ENCODE results near the gene HOXA7.

DNA sequence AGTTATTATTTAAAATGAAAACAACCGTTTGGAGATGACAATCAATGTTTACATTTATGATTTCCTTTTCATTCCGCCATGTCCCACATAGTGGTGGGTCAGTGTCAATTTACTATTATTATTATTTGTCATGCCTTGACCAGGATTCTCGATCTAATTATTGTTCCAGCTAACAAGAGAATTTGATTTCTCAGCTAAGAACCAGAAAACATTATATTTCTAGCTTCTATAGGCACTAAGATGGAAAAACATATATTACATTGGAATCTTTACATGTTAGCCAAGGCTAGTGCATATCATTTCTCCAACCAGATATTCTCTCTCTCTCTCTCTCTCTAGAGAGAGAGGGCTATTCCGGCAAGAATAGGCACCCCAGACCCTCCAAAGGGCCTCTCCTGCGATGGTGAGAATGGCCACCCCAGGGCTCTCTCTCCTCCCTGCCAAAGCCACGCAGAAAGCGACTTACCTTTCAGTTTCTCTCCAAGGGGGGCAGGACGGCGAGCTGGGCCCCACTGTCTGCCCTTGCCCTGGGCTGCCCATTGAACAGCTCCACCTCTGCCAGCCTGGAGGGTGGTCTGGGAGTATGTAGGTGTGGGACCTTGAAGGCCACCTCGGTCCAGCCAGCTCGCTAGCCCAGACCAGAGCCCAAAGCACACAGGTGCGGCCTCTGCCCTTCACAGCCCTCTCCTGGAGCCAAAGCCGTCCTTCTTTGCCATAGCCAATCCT lies 6.5 kb downstream of the HOXA7 start:
- no peak for TF ChIP-seq ZNF274 (IDR thresholded peaks at IDR 0.05; ENCODE audit: low read depth, low read length)
- no peak for TF ChIP-seq YY1 (IDR thresholded peaks at IDR 0.05; ENCODE audit: insufficient read depth, insufficient read length)
- TF ChIP-seq SUZ12 (IDR thresholded peaks at IDR 0.05; ENCODE audit: extremely low read depth, insufficient read depth, insufficient read length), result no peak

All from NT2/D1 (cell line).